Neural crest cell (in vitro differentiated cells): Measurements from ENCODE around the gene RAB6B. TPM values are rescaled to one million over a fixed set of nuclear protein-coding genes. Genes with fewer than 3 reads are reported as not detected.

ENCODE experiments used
- DNase-seq: peaks from one replicate; pipeline ENCODE4 v3.0.0; 2021; ENCODE audit warnings: low read depth, mixed read lengths, low spot score
- H3K27ac Mint-ChIP-seq: one replicate; pipeline ENCODE4 v1.8.0; 2021; ENCODE audit warnings: mild to moderate bottlenecking, mixed read lengths; ENCODE audit not compliant: unreplicated experiment
- H3K27me3 Mint-ChIP-seq: 2 replicates; pipeline ENCODE4 v1.8.0; 2021; ENCODE audit warnings: low read depth, mild to moderate bottlenecking, mixed read lengths
- H3K36me3 Mint-ChIP-seq: 2 replicates; pipeline ENCODE4 v1.8.0; 2021; ENCODE audit warnings: low read depth, mild to moderate bottlenecking, mixed read lengths
- H3K4me1 Mint-ChIP-seq: 2 replicates; pipeline ENCODE4 v1.8.0; 2021; ENCODE audit warnings: mixed read lengths
- H3K4me3 Mint-ChIP-seq: one replicate; pipeline ENCODE4 v1.8.0; 2021; ENCODE audit warnings: mild to moderate bottlenecking, mixed read lengths
- H3K9me3 Mint-ChIP-seq: 2 replicates; pipeline ENCODE4 v1.8.0; 2021; ENCODE audit warnings: mixed read lengths
- CTCF ChIP-seq: fragments of 200-600 bp; sonication (generic); conservative IDR thresholded peaks from 2 replicates; pipeline ENCODE4 v1.5.0; 2021; ENCODE audit warnings: antibody characterized with exemption, mild to moderate bottlenecking
- total RNA-seq: library from RNA; stranded (reverse); gene quantifications from 2 replicates; pipeline ENCODE4 v1.2.1, GENCODE V29; 2021

RAB6B gene
- total RNA-seq, 1 donor from 2014 or later, result 15.5 TPM

GRCh38 chr3:133862161-133862560, 33.5 kb downstream of the RAB6B start:
- no peak overlapping the region for H3K4me3 Mint-ChIP-seq
- no peak for TF ChIP-seq CTCF
- H3K36me3 Mint-ChIP-seq, result no peaks in the 10 kb centered on the region
- no peaks in the 10 kb centered on the region for H3K27me3 Mint-ChIP-seq
- no peak for DNase-seq
- H3K4me1 Mint-ChIP-seq, result no peaks in the 10 kb centered on the region
- H3K27ac Mint-ChIP-seq, result no peak overlapping the region
- H3K9me3 Mint-ChIP-seq, result no peaks in the 10 kb centered on the region

- no peaks in the 10 kb centered on the region for H3K27me3 Mint-ChIP-seq
- no peak overlapping the region for H3K4me3 Mint-ChIP-seq
- DNase-seq, result no peak
- no peak for TF ChIP-seq CTCF
- no peak overlapping the region for H3K27ac Mint-ChIP-seq
- H3K4me1 Mint-ChIP-seq, result no peaks in the 10 kb centered on the region
- H3K36me3 Mint-ChIP-seq, result no peaks in the 10 kb centered on the region
- H3K9me3 Mint-ChIP-seq, result no peaks in the 10 kb centered on the region
These were observed 35.2 kb downstream of the RAB6B start for GRCh38 chr3:133860519-133860918.

- peaks cover 3% of the 10 kb centered on the region for H3K4me1 Mint-ChIP-seq
- no peak for DNase-seq
- no peak overlapping the region for H3K4me3 Mint-ChIP-seq
- H3K27ac Mint-ChIP-seq, result no peak overlapping the region
- TF ChIP-seq CTCF, result no peak
- H3K9me3 Mint-ChIP-seq, result no peaks in the 10 kb centered on the region
- no peaks in the 10 kb centered on the region for H3K27me3 Mint-ChIP-seq
- no peaks in the 10 kb centered on the region for H3K36me3 Mint-ChIP-seq
These were observed 36.1 kb downstream of the RAB6B start for GRCh38 chr3:133859381-133860234.

GRCh38 chr3:133857767-133858166, 37.9 kb downstream of the RAB6B start:
- Mint-ChIP-seq H3K27me3 (no peaks in the 10 kb centered on the region), H3K9me3 (no peaks in the 10 kb centered on the region), H3K36me3 (no peaks in the 10 kb centered on the region), H3K27ac (no peak overlapping the region), H3K4me3 (no peak overlapping the region), H3K4me1 (peaks cover 7% of the 10 kb centered on the region)
- DNase-seq, result no peak
- TF ChIP-seq CTCF, result no peak

GRCh38 chr3:133856316-133856715, 39.4 kb downstream of the RAB6B start:
- H3K27me3 Mint-ChIP-seq, result no peaks in the 10 kb centered on the region
- H3K4me3 Mint-ChIP-seq, result no peak overlapping the region
- no peak overlapping the region for H3K27ac Mint-ChIP-seq
- no peaks in the 10 kb centered on the region for H3K9me3 Mint-ChIP-seq
- TF ChIP-seq CTCF, result no peak
- no peak for DNase-seq
- H3K4me1 Mint-ChIP-seq, result peaks cover 8% of the 10 kb centered on the region
- no peaks in the 10 kb centered on the region for H3K36me3 Mint-ChIP-seq
